Measurements from ENCODE around the gene MKI67. TPM values are rescaled to one million over a fixed set of nuclear protein-coding genes. Genes with fewer than 3 reads are reported as not detected.

MKI67 gene, protein sequence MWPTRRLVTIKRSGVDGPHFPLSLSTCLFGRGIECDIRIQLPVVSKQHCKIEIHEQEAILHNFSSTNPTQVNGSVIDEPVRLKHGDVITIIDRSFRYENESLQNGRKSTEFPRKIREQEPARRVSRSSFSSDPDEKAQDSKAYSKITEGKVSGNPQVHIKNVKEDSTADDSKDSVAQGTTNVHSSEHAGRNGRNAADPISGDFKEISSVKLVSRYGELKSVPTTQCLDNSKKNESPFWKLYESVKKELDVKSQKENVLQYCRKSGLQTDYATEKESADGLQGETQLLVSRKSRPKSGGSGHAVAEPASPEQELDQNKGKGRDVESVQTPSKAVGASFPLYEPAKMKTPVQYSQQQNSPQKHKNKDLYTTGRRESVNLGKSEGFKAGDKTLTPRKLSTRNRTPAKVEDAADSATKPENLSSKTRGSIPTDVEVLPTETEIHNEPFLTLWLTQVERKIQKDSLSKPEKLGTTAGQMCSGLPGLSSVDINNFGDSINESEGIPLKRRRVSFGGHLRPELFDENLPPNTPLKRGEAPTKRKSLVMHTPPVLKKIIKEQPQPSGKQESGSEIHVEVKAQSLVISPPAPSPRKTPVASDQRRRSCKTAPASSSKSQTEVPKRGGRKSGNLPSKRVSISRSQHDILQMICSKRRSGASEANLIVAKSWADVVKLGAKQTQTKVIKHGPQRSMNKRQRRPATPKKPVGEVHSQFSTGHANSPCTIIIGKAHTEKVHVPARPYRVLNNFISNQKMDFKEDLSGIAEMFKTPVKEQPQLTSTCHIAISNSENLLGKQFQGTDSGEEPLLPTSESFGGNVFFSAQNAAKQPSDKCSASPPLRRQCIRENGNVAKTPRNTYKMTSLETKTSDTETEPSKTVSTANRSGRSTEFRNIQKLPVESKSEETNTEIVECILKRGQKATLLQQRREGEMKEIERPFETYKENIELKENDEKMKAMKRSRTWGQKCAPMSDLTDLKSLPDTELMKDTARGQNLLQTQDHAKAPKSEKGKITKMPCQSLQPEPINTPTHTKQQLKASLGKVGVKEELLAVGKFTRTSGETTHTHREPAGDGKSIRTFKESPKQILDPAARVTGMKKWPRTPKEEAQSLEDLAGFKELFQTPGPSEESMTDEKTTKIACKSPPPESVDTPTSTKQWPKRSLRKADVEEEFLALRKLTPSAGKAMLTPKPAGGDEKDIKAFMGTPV (N-terminal part only)
- polyA plus RNA-seq (0.16 and 0.20 TPM in 2 replicates), polyA minus RNA-seq (0.97 and 2.0 TPM in 2 replicates)

DNA sequence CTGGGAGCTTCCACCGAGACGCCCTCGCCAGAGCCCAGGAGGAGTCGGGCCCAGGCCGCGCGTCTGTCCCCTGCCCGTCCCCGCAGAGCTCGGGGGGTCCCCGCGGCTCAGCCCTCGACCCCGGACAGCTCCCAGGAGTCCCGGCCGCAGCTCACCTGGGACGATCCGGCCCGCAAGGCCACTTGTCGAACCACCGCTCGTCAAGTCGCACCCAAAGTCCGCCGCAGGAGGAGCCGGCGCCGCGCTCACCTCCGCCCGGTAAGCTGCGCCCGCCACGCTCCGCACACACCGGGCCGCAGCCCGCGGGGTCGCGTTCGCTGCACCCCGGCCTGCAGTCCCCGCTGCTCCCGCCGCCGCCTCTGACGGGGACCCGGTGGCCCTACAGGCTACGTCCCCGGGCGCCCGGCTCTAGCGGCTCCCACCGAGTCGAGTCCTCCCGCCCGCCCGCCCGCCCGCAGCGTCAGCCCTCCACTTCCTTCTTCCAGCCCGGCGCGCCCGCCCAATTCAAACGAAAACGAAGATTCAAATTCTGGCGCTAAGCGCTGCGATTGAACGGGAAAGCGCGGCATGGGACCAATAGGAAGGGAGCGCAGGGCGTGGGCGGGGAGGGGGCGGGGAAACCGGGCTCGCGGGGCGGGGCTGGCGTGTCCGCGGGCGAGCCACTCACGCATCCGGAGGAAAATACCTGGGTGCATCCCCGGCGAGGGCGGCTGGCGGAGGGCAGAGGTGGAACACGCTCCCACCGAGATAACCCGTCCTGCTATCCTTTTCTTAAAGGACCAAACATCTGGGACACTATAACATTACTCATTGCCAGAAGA, at the start of gene MKI67:
Gene MKI67 (minus strand): TSS at position 480 of the 821 bp plus-strand sequence. CDS start 756 bp downstream, outside the sequence.
- no peak within 1 kb of the TSS for H2AFZ ChIP-seq (ENCODE audit: low read depth, low read length)
- H3K27me3 ChIP-seq (ENCODE audit: insufficient read depth, low read depth, low read length) = peaks cover 20% of the 10 kb centered on the region
- peak within 1 kb of the TSS; percentile 77 for H3K4me3 ChIP-seq (ENCODE audit: low read length)
- H3K9me2 ChIP-seq (ENCODE audit: insufficient read depth, low read length) = no peaks in the 10 kb centered on the region
- no peaks in the 10 kb centered on the region for H3F3A ChIP-seq (ENCODE audit: insufficient read depth, low read length, poor library complexity, severe bottlenecking)
- no peaks in the 10 kb centered on the region for H4K20me1 ChIP-seq (ENCODE audit: insufficient read depth)
- H3K79me2 ChIP-seq (replicated peaks; ENCODE audit: insufficient read depth, low read length) = peaks cover 37% of the 10 kb centered on the region
- no peak within 1 kb of the TSS for H3K27ac ChIP-seq (ENCODE audit: low read length)
- TF ChIP-seq TAF1 (IDR thresholded peaks at IDR 0.05; ENCODE audit: low read depth) (no peak), MXI1 (conservative IDR thresholded peaks at IDR 0.05; ENCODE audit: poor library complexity, severe bottlenecking) (peak; percentile 94), POLR2AphosphoS5 (IDR thresholded peaks at IDR 0.05) (no peak)
- H3K9me3 ChIP-seq (ENCODE audit: low read length) = no peaks in the 10 kb centered on the region
- H3K36me3 ChIP-seq (ENCODE audit: insufficient read depth, low read length) = no peaks in the 10 kb centered on the region
- peak within 1 kb of the TSS; percentile 51 for H3K4me2 ChIP-seq (ENCODE audit: low read length)
- no peak within 1 kb of the TSS for H3K9ac ChIP-seq (ENCODE audit: low read length)

DNA sequence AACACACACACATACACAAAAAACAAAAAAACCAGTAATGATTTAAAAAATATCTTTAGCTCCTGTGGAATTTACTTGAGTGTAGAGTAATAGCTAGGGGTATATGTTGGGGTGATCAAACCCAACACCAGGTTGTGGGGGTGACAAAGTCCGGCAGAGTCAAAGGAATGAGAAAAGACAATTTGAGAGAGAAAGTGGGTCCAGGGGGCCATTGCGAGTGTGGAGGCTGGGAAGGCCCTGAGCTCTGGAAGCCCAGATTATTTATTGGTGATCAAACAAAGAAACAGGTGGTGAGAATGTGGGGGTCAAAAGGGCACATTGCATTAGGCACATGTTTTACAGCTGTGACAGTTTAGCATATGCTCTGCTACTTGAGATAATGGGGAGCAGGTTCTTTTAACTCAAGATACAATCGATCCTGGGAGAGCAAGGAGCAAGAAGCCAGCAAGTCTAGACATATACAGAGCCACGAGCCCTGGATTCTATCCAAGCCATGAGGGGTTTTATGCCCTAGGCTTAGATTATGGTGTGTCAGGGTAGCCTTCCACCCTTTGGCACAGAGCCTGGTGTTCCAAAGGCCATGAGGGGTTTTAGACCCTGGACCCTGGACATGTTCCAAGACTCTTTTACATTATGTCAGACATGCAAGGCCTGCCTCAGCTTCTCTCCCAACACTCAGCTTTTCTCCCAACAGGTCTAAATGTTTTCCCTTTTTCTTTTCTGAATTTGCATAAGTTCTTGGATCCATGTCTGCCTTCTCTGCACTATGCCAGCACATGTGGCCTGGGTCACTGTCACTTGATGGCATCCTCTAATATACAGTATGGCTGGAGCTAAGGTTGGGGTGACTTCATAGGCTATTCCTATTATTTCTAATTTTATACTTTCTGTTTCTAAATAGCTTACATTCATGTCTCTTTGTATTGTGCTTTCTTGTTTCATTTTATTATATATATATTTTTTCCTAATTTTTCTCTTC, 48.6 kb upstream of the MKI67 start:
- Histone ChIP-seq H2AFZ (ENCODE audit: low read depth, low read length) (no peak overlapping the region), H3K9ac (ENCODE audit: low read length) (no peak overlapping the region), H3K4me2 (ENCODE audit: low read length) (no peak overlapping the region), H4K20me1 (ENCODE audit: insufficient read depth) (no peaks in the 10 kb centered on the region), H3K9me2 (ENCODE audit: insufficient read depth, low read length) (no peaks in the 10 kb centered on the region), H3K4me3 (ENCODE audit: low read length) (no peak overlapping the region), H3K27me3 (ENCODE audit: insufficient read depth, low read depth, low read length) (no peaks in the 10 kb centered on the region), H3K36me3 (ENCODE audit: insufficient read depth, low read length) (no peaks in the 10 kb centered on the region), H3K79me2 (replicated peaks; ENCODE audit: insufficient read depth, low read length) (no peaks in the 10 kb centered on the region), H3F3A (ENCODE audit: insufficient read depth, low read length, poor library complexity, severe bottlenecking) (no peaks in the 10 kb centered on the region), H3K9me3 (ENCODE audit: low read length) (peaks cover 3% of the 10 kb centered on the region), H3K27ac (ENCODE audit: low read length) (no peak overlapping the region)
- TF ChIP-seq, protein P1, sequence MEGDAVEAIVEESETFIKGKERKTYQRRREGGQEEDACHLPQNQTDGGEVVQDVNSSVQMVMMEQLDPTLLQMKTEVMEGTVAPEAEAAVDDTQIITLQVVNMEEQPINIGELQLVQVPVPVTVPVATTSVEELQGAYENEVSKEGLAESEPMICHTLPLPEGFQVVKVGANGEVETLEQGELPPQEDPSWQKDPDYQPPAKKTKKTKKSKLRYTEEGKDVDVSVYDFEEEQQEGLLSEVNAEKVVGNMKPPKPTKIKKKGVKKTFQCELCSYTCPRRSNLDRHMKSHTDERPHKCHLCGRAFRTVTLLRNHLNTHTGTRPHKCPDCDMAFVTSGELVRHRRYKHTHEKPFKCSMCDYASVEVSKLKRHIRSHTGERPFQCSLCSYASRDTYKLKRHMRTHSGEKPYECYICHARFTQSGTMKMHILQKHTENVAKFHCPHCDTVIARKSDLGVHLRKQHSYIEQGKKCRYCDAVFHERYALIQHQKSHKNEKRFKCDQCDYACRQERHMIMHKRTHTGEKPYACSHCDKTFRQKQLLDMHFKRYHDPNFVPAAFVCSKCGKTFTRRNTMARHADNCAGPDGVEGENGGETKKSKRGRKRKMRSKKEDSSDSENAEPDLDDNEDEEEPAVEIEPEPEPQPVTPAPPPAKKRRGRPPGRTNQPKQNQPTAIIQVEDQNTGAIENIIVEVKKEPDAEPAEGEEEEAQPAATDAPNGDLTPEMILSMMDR (IDR thresholded peaks at IDR 0.05; ENCODE audit: poor library complexity, severe bottlenecking) = no peak
- TF ChIP-seq RAD21 (conservative IDR thresholded peaks at IDR 0.05) (no peak), SMC3 (conservative IDR thresholded peaks at IDR 0.05; ENCODE audit: poor library complexity) (no peak), EZH2 (IDR thresholded peaks at IDR 0.05; ENCODE audit: borderline replicate concordance, insufficient read depth, low read length, poor library complexity, severe bottlenecking) (no peak), TAF1 (IDR thresholded peaks at IDR 0.05; ENCODE audit: low read depth) (no peak), MXI1 (conservative IDR thresholded peaks at IDR 0.05; ENCODE audit: poor library complexity, severe bottlenecking) (no peak), POLR2AphosphoS5 (IDR thresholded peaks at IDR 0.05) (no peak), EP300 (conservative IDR thresholded peaks at IDR 0.05; ENCODE audit: poor library complexity, severe bottlenecking) (no peak)
- TF ChIP-seq, protein P2, sequence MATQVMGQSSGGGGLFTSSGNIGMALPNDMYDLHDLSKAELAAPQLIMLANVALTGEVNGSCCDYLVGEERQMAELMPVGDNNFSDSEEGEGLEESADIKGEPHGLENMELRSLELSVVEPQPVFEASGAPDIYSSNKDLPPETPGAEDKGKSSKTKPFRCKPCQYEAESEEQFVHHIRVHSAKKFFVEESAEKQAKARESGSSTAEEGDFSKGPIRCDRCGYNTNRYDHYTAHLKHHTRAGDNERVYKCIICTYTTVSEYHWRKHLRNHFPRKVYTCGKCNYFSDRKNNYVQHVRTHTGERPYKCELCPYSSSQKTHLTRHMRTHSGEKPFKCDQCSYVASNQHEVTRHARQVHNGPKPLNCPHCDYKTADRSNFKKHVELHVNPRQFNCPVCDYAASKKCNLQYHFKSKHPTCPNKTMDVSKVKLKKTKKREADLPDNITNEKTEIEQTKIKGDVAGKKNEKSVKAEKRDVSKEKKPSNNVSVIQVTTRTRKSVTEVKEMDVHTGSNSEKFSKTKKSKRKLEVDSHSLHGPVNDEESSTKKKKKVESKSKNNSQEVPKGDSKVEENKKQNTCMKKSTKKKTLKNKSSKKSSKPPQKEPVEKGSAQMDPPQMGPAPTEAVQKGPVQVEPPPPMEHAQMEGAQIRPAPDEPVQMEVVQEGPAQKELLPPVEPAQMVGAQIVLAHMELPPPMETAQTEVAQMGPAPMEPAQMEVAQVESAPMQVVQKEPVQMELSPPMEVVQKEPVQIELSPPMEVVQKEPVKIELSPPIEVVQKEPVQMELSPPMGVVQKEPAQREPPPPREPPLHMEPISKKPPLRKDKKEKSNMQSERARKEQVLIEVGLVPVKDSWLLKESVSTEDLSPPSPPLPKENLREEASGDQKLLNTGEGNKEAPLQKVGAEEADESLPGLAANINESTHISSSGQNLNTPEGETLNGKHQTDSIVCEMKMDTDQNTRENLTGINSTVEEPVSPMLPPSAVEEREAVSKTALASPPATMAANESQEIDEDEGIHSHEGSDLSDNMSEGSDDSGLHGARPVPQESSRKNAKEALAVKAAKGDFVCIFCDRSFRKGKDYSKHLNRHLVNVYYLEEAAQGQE (IDR thresholded peaks at IDR 0.05; ENCODE audit: borderline replicate concordance) = no peak
